ENCODE data around the gene FLNB.
A peak's percentile ranks its signal among the peaks of the same experiment; 100 is the strongest.

- TF ChIP-seq RAD21 (IDR thresholded peaks at IDR 0.05; ENCODE audit: low read length) (peak; percentile 78), MAX (IDR thresholded peaks at IDR 0.05; ENCODE audit: low read depth) (no peak), ZBTB33 (IDR thresholded peaks at IDR 0.05; ENCODE audit: borderline replicate concordance, low read depth) (no peak)
Observed at GRCh38 chr3:58177747-58178527, 169.7 kb downstream of the FLNB start.

Measured in SK-N-SH (cell line).